GM18526 (cell line): ENCODE measurements around the gene CYB5D1.

Experiments used
- POLR2A ChIP-seq: IDR thresholded peaks from 3 replicates; pipeline ENCODE4 v1.6.1; 2011; ENCODE audit not compliant: insufficient read length; ENCODE audit errors: extremely low read depth

The CYB5D1 gene

DNA sequence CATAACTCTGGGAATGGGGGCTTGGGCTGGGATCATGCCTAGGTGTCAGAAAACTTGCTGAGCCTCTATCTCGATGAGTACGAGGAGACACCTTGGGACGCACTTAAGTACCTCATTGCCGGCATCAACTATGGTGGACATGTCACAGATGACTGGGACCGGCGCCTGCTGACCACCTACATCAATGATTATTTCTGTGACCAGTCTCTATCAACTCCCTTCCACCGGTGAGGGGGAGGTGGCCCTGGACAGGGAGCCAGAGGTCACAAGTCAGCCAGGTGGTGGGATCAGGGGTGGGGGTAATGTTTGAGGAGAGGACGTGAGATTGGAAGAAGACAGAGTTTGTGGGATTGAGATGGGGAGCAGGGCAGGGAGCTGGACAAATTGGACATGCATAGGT, 27.2 kb upstream of the CYB5D1 start:
- no peak for TF ChIP-seq POLR2A

DNA sequence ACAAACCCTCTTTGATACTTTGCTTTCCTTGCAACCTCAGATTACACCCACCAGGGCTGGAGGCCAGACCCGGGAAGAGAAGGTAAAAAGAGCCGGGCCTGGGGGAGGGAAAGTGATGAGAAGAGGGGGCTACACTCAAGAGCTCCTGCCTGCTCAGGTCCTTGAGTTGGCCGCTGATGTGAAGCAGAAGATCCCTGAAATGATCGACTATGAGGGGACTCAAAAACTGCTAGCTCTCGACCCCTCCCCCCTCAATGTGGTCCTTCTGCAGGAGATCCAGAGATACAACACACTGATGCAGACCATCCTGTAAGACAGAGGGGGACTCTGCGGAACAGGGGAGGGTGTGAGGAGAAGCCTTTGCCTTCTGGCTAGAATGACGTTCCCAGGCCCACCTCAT, 26.6 kb upstream of the CYB5D1 start:
- no peak for TF ChIP-seq POLR2A

DNA sequence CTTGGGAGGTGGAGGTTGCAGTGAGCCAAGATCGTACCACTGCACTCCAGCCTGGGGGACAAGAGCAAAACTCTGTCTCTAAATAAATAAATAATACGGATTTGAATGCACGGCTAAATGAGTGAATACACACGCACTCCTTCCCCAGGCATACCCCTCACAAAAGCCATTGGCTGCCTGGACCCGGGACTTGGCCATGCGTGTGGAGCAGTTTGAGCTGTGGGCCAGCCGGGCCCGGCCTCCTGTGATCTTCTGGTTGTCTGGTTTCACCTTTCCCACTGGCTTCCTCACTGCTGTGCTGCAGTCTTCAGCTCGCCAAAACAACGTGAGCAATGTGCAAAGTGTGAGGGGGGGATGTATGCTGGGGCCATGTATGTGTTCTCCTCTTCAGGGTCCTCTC, 25.4 kb upstream of the CYB5D1 start:
- no peak for TF ChIP-seq POLR2A

DNA sequence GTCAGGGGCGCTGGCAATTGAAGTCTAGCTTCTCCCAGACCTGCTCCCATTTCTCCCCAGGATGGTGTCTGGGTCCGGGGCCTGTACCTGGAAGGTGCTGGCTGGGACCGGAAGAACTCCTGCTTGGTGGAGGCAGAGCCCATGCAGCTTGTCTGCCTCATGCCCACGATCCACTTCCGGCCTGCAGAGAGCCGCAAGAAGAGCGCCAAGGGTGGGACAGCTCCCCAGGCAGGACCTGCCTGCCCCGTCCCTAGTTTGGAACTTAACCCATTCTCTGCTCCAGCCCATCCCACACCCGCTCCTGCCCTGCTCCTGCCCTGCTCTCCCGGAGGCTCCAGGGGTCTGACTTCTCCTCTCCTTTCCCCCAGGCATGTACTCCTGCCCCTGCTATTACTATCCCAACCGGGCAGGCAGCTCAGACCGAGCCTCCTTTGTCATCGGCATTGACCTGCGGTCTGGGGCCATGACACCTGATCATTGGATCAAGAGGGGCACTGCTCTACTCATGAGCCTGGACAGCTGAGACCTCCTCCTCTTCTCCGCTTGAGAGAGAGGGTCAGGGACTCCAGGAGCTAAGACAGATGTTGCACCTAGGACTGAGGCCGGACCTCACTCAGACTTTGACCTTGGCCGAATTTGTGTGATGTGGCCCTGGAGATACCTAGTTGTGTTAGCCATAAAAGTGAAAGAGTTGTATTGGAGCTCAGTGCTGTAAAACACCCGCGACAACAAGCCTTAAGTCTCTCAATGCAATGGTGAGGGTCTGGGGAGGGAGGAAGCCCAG, 24.6 kb upstream of the CYB5D1 start:
- TF ChIP-seq POLR2A = no peak

DNA sequence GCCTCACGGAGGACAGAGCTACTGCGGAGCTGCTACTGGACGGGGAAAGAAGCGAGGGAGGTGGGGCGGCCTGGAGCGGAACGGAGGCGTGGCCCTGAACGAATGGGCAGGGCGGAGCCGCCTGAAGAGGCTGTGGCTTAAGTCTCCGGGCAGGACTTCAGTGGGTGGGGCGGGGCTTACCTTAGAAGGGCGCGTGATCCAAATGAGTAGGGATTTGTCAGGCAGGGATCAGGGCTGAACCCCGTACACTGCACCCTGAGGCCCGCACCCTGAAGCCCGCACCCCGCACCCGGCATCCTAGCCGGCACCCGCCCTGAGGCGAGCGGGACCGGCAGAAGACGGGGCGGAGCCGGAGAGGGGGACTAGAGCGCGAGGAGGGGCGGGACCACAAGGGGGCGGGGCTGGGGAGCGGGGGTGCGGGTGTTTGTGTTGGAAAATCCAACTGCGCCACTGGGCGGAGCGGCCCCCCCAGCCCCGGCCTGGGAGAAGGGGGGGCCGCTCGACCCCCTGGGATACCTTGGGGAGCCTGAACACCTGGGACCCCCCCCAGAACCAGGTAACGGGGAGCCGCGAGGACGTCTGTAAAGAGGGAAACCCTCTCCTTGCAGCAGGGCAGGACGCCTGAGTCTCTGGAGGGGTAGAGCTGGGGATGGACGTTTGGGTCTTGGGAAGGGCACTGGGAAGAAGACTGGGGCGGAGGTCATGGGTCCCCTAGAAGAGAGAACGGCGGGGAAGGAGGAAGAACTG, 23.8 kb upstream of the CYB5D1 start, which contains the start of gene KDM6B:
Gene KDM6B (plus strand): TSS at position 423 of the 747 bp plus-strand sequence. CDS start 11,338 bp downstream, outside the sequence.
- TF ChIP-seq POLR2A = no peak

DNA sequence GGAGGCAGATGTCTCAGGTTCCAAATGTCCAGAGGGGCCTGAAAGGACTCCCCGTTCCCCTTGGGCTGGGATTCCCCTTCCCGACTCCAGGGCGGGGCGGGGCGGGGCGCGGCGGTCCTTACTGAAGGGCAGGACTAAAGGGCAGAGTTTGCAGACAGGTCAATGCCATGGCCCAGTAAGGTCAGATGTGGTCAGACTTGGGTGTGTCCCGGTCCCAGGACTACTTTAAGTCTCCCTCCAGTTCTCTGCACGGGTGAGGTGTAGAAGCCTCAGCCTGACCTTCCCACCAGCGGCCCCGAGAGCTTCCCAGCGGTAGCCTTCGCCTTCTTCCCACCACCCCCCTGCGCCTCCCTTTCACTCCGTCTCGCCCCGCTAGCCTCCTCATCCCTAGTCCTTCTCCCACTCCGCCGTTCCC, 23.3 kb upstream of the CYB5D1 start:
- TF ChIP-seq POLR2A = no peak

DNA sequence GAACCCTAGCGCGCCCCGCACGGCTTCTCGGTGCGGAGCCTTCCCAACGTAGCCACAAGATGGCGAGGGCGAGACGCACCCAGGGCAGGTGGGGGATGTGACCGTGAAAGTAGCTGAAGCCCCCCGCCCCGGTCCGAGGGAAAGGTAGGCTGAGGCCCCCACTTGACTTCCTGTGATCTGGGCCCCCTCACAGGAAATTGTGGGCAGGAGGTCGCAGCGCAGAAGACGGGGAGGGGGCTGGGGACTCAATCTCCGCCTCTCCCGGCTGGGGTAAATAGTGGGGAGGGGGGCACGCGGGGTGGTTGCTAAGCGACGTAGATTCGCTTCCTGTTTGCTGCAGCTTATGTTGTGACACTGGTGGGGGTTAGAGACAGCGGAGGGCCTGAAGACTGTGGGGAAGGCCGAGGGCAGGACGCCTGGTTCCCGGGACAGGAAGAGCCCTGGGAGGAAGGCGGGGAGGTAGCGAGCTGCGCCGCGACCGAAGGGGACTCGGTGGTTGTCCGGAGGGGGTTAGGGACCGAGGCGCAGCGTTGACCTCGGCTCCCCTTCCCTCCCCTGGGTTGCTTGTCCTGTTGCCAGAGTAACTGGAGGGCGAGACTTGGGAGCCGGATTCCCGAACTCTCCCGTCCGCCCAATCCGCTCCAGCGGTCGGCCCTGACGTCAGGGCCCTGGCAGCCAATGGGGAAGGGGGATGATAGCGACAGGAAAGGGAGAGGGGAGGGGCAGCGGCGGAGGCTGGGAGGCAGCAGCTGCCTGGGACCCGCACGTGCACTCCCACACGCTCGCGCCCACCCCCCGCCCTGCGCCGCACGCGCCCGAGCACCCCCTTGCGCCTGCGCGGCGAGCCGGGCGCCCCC, 22.6 kb upstream of the CYB5D1 start:
- no peak for TF ChIP-seq POLR2A

DNA sequence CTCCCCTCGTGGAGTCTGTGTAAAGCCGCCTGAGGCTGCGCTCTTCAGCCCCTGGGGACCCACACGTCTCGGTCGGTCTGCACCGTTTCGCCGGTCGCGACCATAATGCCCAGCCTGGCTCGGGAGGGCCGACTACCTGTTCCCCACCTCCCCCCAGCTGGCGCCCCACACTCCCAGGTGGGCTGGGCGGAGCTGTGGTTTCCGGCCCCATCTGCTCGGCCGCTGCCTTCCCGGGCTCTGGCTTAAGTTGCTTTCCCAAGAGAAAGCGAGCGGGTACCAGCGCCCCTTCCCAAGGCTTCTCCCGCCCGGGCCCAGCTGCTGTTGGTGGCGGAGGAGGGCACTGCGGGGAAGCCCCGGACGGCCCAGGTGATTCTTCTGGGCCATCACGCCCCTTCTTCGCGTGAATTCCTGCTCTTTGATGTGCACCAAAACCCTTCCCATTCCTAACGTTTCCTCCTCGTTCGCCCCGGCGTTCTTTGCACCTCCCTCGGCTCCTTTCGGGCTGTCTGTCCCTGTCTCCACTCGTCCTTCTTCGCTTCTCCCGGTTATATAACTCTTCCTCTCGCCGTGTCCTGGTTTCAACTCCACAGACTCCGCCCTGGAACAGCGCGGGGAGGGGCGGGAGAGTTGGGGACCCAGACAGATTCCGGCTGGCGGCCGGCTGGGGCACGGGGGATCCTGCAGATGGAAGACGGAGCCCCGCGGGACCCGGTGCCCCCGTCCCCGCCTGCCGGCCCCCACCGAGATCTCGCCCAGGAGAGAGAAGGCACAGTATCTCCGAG, 21.8 kb upstream of the CYB5D1 start:
- peak; percentile 48 for TF ChIP-seq POLR2A

DNA sequence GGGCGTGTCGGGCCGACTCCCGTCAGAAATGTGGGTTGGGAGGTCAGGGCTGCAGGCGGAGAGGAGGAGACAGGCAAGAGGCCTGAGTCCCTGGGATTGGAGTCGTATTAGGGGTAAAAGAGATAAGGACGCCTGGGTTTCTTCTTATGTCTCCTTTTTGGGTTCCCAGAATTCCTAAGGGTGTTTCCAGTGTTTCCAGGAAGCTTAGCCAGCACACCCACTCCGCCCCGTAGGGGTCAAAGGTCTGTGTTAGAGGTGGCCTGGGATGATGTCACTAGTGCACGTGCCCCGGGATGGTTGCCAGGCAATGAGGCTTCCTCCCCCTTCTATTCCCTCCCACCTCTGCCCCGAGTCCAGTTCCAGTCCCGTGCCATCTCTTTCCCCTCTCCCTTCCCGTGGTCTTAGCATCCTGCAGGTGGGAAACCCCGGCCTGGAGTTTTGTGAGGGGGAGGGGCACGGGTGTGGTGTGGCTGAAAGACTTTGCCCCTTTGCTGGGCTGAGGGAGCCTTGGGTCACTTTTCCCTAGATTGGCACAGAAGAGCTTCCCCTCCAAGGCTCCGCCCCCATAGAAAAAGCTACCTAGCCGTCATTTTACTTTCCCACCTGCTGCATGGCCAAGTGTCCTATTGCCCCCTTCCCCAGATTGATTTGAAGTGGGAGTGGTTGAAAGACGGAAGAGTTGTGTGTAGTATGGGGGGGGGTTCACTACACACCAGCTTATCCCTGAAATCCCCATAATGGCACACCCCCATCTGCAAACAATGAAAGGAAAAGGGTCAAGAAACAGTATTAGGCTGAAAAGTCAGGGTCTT, 21.0 kb upstream of the CYB5D1 start:
- TF ChIP-seq POLR2A = no peak

DNA sequence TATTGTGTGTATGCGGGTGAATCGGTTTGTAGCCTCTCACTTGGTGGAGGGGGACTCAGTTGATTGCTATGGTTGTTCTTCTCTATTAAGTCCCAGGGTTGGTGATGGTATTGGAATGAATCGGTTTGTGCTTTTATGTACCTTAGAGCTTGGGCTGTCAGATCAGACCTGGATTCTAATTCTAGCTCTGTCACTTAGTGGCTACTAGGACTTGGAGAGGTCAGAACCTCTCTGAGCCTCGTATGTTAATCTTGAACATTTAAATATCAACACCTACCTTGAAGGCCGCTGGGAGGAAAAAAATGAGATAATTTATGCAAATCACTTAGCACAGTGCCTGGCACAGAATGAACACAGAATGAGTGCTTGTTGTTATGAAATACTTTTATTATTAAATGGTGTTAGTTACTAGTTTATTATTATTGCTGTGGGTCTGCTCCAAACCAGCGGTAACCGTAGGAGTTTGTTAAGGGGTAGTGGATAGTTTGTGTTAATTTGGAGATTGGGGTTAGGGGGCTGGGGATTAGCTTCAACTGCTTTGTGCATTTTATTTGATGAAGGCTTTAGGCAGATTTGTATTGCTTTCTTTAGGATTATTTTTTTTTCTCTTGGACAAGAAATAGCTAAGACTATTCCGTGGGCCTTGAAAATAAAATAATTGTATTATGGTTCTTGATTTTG, 20.3 kb upstream of the CYB5D1 start:
- TF ChIP-seq POLR2A = no peak

DNA sequence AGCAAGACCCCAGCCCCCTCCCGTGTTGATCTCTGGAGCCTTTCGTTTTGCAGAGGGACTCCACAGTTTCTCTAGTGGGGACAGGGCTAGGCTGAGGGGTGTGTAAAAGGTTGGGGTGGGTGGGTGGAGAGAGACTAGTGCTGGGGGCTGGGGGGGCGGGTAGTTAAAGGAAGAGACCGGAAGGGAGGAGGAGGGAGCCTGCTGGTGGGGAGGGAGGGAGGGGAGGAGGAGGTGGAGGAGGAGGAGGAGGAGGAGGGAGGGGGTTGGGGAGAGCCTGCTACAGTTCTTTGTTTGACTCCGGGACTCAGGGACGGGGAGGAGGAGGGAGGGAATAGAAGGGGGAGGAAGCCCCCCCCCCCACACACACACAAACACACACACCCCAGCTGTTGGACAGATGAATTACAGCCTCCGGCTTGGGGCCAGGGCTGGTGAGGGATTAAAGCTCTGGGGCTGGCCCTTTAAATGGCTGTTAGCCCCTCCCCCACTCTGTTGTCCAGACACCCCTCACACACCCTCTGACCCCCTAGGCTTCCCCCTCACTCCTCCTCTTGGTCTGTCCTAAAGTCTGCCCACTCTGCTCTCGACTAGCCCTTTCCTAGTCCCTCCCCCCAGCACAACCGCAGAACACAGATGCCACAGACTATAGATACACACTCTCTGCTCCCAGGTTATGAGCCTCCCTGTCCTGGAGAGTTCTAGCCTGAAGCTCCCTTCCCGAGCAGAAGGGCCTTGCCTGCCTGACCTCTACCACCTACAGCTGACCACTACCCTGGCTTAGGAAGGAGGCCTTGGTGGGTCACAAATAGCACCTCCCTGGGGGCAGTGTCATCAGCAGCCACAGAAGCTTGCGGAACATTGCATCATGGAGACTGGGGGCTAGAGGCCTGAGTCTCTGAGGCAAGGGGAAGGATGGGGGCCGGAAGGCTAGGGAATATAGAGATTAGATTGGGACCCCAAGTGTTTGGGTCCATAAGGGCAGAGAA, 19.4 kb upstream of the CYB5D1 start:
- peak; percentile 18 for TF ChIP-seq POLR2A

DNA sequence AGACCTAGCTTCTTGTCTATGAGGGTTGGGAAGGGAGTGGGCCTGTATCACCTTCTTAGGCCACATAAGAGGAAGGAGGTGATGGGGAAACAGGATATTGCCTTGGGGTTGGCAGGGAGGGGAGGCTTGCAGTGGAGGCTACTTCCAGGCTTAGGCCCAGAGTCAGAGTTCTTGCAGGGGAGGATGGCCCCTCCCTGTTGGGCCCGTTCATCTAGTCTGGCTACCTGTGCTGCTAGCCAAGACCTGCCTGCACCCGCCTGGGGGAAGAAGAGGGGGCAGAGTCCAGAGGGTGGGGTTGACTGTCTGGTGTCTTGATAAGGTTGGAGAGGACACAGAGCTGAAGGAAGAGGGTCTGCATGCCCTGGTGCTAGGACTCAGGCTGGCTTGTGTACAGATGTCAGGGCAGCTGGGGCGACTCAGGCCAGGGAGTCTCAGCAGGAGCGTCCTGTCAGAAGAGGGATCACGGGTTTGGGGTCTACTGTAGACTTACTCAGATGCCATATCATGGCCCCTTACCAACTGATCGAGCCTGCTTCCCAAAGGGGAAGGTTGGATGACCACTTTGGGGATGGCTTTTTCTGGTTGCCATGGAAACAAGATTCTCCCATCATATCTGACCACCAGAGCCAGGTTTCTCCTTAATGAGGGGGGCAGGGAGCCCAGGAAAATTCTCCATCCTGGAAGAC, 18.5 kb upstream of the CYB5D1 start:
- no peak for TF ChIP-seq POLR2A
